ENCODE measurements around the gene SLC11A2. TPM values are rescaled to one million over a fixed set of nuclear protein-coding genes. Genes with fewer than 3 reads are reported as not detected.
"Not testable (repeated sequence)": the region's sequence is repeated elsewhere in the genome, so short reads cannot be mapped to it uniquely, and the experiment has no call there.

Gene SLC11A2
- total and polyA plus RNA-seq, 7 donors: 3.9 to 44.6 (median 25.0) TPM

GRCh38 chr12:50960130-50960529, 66.1 kb downstream of the SLC11A2 start:
- TF ChIP-seq CTCF (IDR thresholded peaks at IDR 0.05): no peak
- no peak for TF ChIP-seq POLR2A (IDR thresholded peaks at IDR 0.05)
- TF ChIP-seq POLR2AphosphoS5 (IDR thresholded peaks at IDR 0.05): no peak
- no peak for TF ChIP-seq EP300 (IDR thresholded peaks at IDR 0.05)
- Histone ChIP-seq H3K4me3 (no peak overlapping the region), H3K27me3 (no peaks in the 10 kb centered on the region), H3K4me1 (no peaks in the 10 kb centered on the region), H3K27ac (no peak overlapping the region), H3K36me3 (no peaks in the 10 kb centered on the region), H3K9me3 (no peaks in the 10 kb centered on the region)
- DNase-seq: no peak
- intact Hi-C loops (cut with DNase I): no loop called here

GRCh38 chr12:50955697-50956096, 70.5 kb downstream of the SLC11A2 start:
- no peaks in the 10 kb centered on the region for H3K27me3 ChIP-seq
- 91 to 95% methylated on average over 2 of the region's 2 CpGs for WGBS, 2 donors
- H3K9me3 ChIP-seq: no peaks in the 10 kb centered on the region
- no peaks in the 10 kb centered on the region for H3K36me3 ChIP-seq
- no peaks in the 10 kb centered on the region for H3K4me1 ChIP-seq
- H3K27ac ChIP-seq: no peak overlapping the region
- H3K4me3 ChIP-seq: no peak overlapping the region
- intact Hi-C loops (cut with DNase I): no loop called here
- DNase-seq: no peak
- TF ChIP-seq EP300 (IDR thresholded peaks at IDR 0.05) (no peak), POLR2AphosphoS5 (IDR thresholded peaks at IDR 0.05) (no peak), POLR2A (IDR thresholded peaks at IDR 0.05) (no peak), CTCF (IDR thresholded peaks at IDR 0.05) (no peak)

- Histone ChIP-seq H3K4me3 (no peak overlapping the region), H3K36me3 (no peaks in the 10 kb centered on the region), H3K9me3 (no peaks in the 10 kb centered on the region), H3K4me1 (no peaks in the 10 kb centered on the region), H3K27me3 (no peaks in the 10 kb centered on the region), H3K27ac (no peak overlapping the region)
- no peak for TF ChIP-seq POLR2AphosphoS5 (IDR thresholded peaks at IDR 0.05)
- TF ChIP-seq EP300 (IDR thresholded peaks at IDR 0.05): no peak
- no peak for TF ChIP-seq CTCF (IDR thresholded peaks at IDR 0.05)
- TF ChIP-seq POLR2A (IDR thresholded peaks at IDR 0.05): no peak
- intact Hi-C loops (cut with DNase I): no loop called here
- 85 to 89% methylated on average over 1 of the region's 1 CpG for WGBS, 2 donors
- no peak for DNase-seq
Measured at GRCh38 chr12:50955288-50955687, 70.9 kb downstream of the SLC11A2 start.

GRCh38 chr12:50954789-50955188, 71.4 kb downstream of the SLC11A2 start:
- H3K4me1 ChIP-seq; H3K36me3 ChIP-seq; H3K27me3 ChIP-seq; H3K4me3 ChIP-seq; DNase-seq; H3K27ac ChIP-seq; H3K9me3 ChIP-seq; intact Hi-C loops (cut with DNase I): not testable (repeated sequence)
- 93 to 98% methylated on average over 2 of the region's 2 CpGs for WGBS, 2 donors

- Histone ChIP-seq H3K27me3 (no peaks in the 10 kb centered on the region), H3K4me3 (no peak overlapping the region), H3K9me3 (no peaks in the 10 kb centered on the region), H3K36me3 (no peaks in the 10 kb centered on the region), H3K27ac (no peak overlapping the region), H3K4me1 (no peaks in the 10 kb centered on the region)
- DNase-seq: no peak
- WGBS, 2 donors: 74 to 87% methylated on average over 7 of the region's 7 CpGs
- TF ChIP-seq POLR2A (IDR thresholded peaks at IDR 0.05) (no peak), EP300 (IDR thresholded peaks at IDR 0.05) (no peak), POLR2AphosphoS5 (IDR thresholded peaks at IDR 0.05) (no peak), CTCF (IDR thresholded peaks at IDR 0.05) (no peak)
- intact Hi-C loops (cut with DNase I): no loop called here
Measured at GRCh38 chr12:50953047-50953446, 73.1 kb downstream of the SLC11A2 start.

All from sigmoid colon (tissue), 7 donors.